Body of pancreas (tissue), 4 donors: ENCODE results near the gene ATXN10.

Experiments
- CTCF ChIP-seq, 7 experiments: fragments of 450-650 bp in 4 of 7; fragments of 200-600 bp in 3 of 7; sonication (generic) in 3 of 7; IDR thresholded peaks; one replicate each; pipeline ENCODE4 v1.5.1; 2016 to 2019; ENCODE audit warnings: antibody characterized with exemption in 7 of 7
- POLR2A ChIP-seq, 3 donors: fragments of 450-650 bp; IDR thresholded peaks; one replicate each; pipeline ENCODE4 v1.6.1; 2016; ENCODE audit warnings: antibody characterized with exemption in 3 of 3, mild to moderate bottlenecking in 2 of 3

- TF ChIP-seq POLR2A (IDR thresholded peaks at IDR 0.05): no peak
- TF ChIP-seq CTCF (IDR thresholded peaks at IDR 0.05): no peak
Observed at GRCh38 chr22:45762545-45763235, 91.1 kb downstream of the ATXN10 start.
